HS-5 (cell line): Measurements from ENCODE around the gene SIL1.
"Not testable (repeated sequence)": the region's sequence is repeated elsewhere in the genome, so short reads cannot be mapped to it uniquely, and the experiment has no call there.

Experiments
- DNase-seq: peaks from one replicate; pipeline ENCODE4 v3.0.0-alpha.2; 2012; ENCODE audit warnings: low read depth

SIL1 gene

GRCh38 chr5:138942066-138942465 lies 256.1 kb downstream of the SIL1 start:
- DNase-seq, result no peak

GRCh38 chr5:138938526-138938925 lies 259.6 kb downstream of the SIL1 start:
- DNase-seq, result no peak

GRCh38 chr5:138937392-138938387 lies 260.5 kb downstream of the SIL1 start:
- no peak for DNase-seq

GRCh38 chr5:138936968-138937345 lies 261.2 kb downstream of the SIL1 start:
- DNase-seq, result no peak

- no peak for DNase-seq
Measured at GRCh38 chr5:138936225-138936967, 261.8 kb downstream of the SIL1 start.

GRCh38 chr5:138935466-138935865 lies 262.7 kb downstream of the SIL1 start:
- no peak for DNase-seq

- DNase-seq, result no peak
Measured at GRCh38 chr5:138934971-138935370, 263.2 kb downstream of the SIL1 start.

- no peak for DNase-seq
Measured at GRCh38 chr5:138933522-138934290, 264.5 kb downstream of the SIL1 start.

- DNase-seq, result no peak
Measured at GRCh38 chr5:138932171-138932810, 265.9 kb downstream of the SIL1 start.

- DNase-seq, result no peak
Measured at GRCh38 chr5:138930371-138931097, 267.6 kb downstream of the SIL1 start.

GRCh38 chr5:138929571-138929955 lies 268.6 kb downstream of the SIL1 start:
- no peak for DNase-seq

- DNase-seq, result no peak
Measured at GRCh38 chr5:138927979-138928378, 270.2 kb downstream of the SIL1 start.

GRCh38 chr5:138927544-138927943 lies 270.6 kb downstream of the SIL1 start:
- no peak for DNase-seq

GRCh38 chr5:138926688-138927448 lies 271.3 kb downstream of the SIL1 start:
- no peak for DNase-seq

GRCh38 chr5:138926257-138926656 lies 271.9 kb downstream of the SIL1 start:
- DNase-seq, result no peak

- no peak for DNase-seq
Measured at GRCh38 chr5:138925090-138925635, 273.0 kb downstream of the SIL1 start.

GRCh38 chr5:138922494-138922893 lies 275.7 kb downstream of the SIL1 start:
- no peak for DNase-seq

- DNase-seq, result not testable (repeated sequence)
Measured at GRCh38 chr5:138921362-138921761, 276.8 kb downstream of the SIL1 start.

- no peak for DNase-seq
Measured at GRCh38 chr5:138920181-138920580, 278.0 kb downstream of the SIL1 start.

- DNase-seq, result no peak
Measured at GRCh38 chr5:138918686-138919085, 279.5 kb downstream of the SIL1 start.
